ENCODE results near the gene CRB1. TPM values are rescaled to one million over a fixed set of nuclear protein-coding genes. Genes with fewer than 3 reads are reported as not detected.

CRB1 gene
- total and polyA plus RNA-seq, 2 experiments from 2014 or later, result 0.27 to 0.56 TPM

GRCh38 chr1:197481101-197481500 is 213.0 kb downstream of the CRB1 start (continued):
- TF ChIP-seq ZNF462 (CRISPR knock-in tag; IDR thresholded peaks at IDR 0.05) (no peak), CTCF (conservative IDR thresholded peaks at IDR 0.05; ENCODE audit: low read depth in 2 of 2) (no peak)

- Mint-ChIP-seq H3K36me3 (ENCODE audit: low read depth) (no peaks in the 10 kb centered on the region), H3K27ac (no peak overlapping the region), H3K4me3 (no peak overlapping the region), H3K9me3 (no peaks in the 10 kb centered on the region), H3K27me3 (ENCODE audit: insufficient read depth, low read depth, poor library complexity) (peaks cover 2% of the 10 kb centered on the region), H3K4me1 (no peaks in the 10 kb centered on the region)
- H3F3A ChIP-seq (replicated peaks; ENCODE audit: low read depth), result no peaks in the 10 kb centered on the region
- H3K4me2 ChIP-seq, result no peak overlapping the region
- no peak overlapping the region; the same call in 1 of the 2 replicates for H2AFZ ChIP-seq
- H3K4me1 ChIP-seq (ENCODE audit: insufficient read depth), result no peaks in the 10 kb centered on the region
- TF ChIP-seq JUNB (IDR thresholded peaks at IDR 0.05; ENCODE audit: unreplicated experiment) (no peak), STAT1 (IDR thresholded peaks at IDR 0.05; ENCODE audit: unreplicated experiment) (no peak), ZNF114 (CRISPR knock-in tag; IDR thresholded peaks at IDR 0.05) (no peak), POLR2AphosphoS5 (IDR thresholded peaks at IDR 0.05; ENCODE audit: low read depth) (no peak), ETS1 (IDR thresholded peaks at IDR 0.05) (no peak), ZNF331 (CRISPR knock-in tag; IDR thresholded peaks at IDR 0.05; ENCODE audit: low read depth) (no peak), CTCF (conservative IDR thresholded peaks at IDR 0.05; ENCODE audit: low read depth in 2 of 2) (no peak), NANOG (IDR thresholded peaks at IDR 0.05; ENCODE audit: borderline replicate concordance) (no peak), REST (IDR thresholded peaks at IDR 0.05; ENCODE audit: unreplicated experiment) (no peak), EZH2phosphoT487 (IDR thresholded peaks at IDR 0.05; ENCODE audit: unreplicated experiment) (no peak)
- H3K36me3 ChIP-seq (ENCODE audit: insufficient read depth), result no peaks in the 10 kb centered on the region
- no peak overlapping the region for H3K27ac ChIP-seq (ENCODE audit: low read depth)
- no peak for ATAC-seq
- no peaks in the 10 kb centered on the region for H3K79me2 ChIP-seq (replicated peaks; ENCODE audit: insufficient read depth)
- no peak for DNase-seq (ENCODE audit: low spot score)
- H4K20me1 ChIP-seq (replicated peaks; ENCODE audit: insufficient read depth), result no peaks in the 10 kb centered on the region
- no peak overlapping the region for H3K4me3 ChIP-seq
- 0 out of 2 replicates have a peak, but pooled peaks cover 3% of the 10 kb centered on the region for H3K9me2 ChIP-seq (ENCODE audit: insufficient read depth)
- H3K27me3 ChIP-seq (ENCODE audit: insufficient read depth), result no peaks in the 10 kb centered on the region
These were observed 217.7 kb downstream of the CRB1 start for GRCh38 chr1:197485790-197486189.
